GM12872 (cell line): Measurements from ENCODE around the gene LBX1.

Experiments
- TF ChIP-seq, protein P1 (sequence below): IDR thresholded peaks from 3 replicates; pipeline ENCODE4 v1.5.1; 2011; ENCODE audit warnings: low read depth, mild to moderate bottlenecking, low read length, moderate library complexity; ENCODE audit not compliant: insufficient read depth

Gene LBX1

DNA sequence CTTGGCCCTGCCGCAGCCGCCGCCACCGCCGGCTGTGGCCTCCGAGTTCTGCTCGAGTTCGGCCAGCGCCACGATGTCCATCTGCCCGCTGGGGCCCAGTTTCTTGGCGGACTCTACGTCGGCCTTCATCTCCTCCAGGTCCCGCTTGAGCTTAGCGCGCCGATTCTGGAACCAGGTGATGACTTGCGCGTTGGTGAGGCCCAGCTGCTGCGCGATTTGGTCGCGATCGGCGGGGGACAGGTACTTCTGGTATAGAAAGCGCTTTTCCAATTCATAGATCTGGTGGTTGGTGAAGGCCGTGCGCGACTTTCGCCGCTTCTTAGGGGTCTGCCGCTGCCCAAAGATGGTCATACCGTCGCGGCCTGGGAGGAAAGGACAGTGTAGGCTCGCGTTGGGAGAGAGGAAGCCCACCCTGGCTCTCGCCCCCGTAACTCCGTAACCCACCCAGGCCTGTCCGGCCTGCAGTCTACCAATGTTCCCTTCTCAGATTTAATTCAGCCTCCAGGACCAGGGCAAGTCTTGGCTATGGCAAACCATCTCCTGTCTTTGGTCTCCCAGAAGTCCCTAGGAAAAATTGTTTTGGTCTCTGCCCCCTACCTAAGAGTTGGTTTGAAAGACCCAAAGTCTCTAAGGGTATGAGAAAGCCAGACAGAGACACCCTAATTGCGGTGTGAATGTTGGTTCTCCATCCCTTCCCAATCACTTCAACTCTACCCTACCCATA lies 1.7 kb downstream of the LBX1 start:
- TF ChIP-seq, protein P1, sequence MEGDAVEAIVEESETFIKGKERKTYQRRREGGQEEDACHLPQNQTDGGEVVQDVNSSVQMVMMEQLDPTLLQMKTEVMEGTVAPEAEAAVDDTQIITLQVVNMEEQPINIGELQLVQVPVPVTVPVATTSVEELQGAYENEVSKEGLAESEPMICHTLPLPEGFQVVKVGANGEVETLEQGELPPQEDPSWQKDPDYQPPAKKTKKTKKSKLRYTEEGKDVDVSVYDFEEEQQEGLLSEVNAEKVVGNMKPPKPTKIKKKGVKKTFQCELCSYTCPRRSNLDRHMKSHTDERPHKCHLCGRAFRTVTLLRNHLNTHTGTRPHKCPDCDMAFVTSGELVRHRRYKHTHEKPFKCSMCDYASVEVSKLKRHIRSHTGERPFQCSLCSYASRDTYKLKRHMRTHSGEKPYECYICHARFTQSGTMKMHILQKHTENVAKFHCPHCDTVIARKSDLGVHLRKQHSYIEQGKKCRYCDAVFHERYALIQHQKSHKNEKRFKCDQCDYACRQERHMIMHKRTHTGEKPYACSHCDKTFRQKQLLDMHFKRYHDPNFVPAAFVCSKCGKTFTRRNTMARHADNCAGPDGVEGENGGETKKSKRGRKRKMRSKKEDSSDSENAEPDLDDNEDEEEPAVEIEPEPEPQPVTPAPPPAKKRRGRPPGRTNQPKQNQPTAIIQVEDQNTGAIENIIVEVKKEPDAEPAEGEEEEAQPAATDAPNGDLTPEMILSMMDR: no peak

DNA sequence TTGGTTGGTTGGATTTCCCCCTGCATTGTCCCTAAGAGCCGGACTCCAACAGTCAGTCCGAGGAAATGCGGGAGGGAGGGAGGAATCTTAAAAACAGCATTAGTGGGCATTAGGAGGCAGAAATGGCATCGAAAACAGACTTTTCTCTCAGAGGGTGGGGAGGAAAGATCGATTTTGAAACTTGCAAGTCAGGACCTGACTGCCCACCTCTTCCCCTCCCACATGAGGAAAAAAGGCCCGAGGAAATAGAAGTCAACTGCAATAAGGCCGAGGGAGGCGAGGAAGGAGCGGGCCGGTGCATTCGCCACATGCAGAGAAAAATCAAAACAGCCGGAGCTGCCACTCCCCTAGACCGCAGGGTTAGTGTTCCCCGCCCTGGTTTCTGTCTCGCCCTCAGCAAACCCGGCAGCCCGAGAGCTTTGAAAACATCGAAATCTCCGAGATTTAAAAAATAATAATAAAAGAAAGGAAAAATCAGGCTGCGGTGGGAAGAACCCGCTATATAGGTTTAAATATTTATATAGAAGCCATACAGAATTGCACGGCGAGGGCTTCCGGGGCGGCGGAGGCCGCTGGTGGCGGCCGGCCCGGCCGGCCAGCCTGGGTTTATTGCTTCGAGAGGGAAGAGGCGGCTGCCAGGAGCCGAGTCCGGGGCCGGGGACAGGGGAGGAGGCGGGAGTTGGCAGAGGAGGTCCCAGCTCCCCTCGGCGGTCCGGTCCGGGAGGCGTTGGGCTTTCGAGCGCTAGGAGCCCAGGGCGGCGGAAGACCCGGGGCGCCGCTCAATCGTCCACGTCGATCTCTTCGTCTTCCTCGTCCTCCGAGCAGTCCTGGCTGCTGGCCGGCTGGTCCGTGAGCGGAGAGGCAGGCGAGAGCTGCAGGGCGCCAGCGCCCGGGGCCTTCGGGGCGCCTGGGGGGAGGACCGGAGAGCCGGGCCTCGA lies 2.5 kb downstream of the LBX1 start:
- TF ChIP-seq, protein P1: no peak

DNA sequence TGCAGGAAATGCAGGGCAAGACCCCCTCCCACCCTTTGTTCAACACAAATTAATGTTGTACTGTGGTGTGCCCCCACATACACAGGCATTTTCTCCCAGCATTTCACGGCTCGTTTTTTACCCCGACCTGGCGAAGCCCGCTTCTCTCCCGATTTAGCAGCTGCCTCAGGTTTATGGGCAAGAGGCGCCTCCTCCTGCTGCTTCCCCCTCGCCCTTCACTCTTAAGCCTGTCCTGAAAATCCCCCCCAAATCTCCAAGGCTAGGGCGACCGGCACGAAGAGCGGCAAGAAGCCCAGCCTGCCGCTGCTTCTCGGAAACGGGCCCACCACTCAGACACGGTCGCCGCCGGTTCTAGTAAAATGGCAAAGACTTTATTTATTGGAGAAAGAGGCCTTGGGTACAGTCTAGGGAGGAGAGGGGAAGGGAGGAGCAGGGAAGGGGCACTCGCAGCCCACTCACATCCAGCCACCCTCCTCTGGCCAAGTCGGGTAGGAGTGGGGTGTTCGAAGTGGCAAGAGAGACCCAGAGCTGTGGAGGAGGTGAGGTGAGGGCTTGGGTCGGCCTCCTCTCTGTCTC lies 3.3 kb downstream of the LBX1 start:
- TF ChIP-seq, protein P1: no peak

DNA sequence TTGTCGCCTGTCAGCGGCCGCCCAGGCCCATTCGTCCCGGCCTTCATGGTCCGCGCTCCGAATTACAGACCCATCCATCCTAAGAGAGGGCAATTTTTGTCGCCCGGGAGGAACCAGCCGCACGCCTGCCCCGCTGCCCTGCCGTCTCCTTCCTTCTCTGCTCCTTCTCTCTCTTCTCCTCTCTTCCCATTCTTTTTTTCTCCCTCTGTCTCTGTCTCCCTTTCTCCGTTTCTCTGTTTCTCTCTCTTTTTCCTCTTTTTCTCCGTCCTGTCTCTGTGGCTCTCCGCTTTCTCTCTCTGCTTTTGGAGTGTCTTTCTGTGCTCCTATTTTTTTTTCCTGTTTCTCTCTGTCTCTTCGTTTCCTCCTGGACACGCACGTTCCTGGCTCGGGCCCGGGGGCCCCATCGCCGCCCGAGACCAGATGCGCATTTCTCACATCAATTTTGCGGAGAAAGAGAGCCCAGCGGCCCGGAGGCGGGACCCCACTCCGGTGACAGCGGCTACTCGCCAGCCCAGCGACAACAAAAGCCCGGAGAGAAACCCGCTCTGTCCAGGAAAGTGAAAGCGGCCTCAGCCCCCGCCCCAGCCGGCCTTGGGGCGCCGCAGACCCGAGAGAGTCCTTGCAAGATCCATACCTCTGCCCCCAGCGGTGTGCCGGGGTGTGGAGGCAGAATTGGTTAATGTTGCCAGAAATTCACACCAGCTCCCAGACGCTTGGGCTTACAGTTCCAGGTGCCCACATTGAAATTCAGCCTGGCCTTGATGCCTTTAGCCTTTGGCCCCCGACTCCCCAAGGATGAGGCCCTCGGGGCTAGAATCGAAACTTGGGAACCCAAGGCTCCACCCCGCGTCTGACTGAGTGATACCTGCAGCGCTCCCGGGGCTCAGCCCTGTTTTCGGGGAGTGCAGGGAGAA lies 4.1 kb downstream of the LBX1 start:
- TF ChIP-seq, protein P1: 0 out of 3 replicates have a peak, but pooled peaks have one; percentile 22

DNA sequence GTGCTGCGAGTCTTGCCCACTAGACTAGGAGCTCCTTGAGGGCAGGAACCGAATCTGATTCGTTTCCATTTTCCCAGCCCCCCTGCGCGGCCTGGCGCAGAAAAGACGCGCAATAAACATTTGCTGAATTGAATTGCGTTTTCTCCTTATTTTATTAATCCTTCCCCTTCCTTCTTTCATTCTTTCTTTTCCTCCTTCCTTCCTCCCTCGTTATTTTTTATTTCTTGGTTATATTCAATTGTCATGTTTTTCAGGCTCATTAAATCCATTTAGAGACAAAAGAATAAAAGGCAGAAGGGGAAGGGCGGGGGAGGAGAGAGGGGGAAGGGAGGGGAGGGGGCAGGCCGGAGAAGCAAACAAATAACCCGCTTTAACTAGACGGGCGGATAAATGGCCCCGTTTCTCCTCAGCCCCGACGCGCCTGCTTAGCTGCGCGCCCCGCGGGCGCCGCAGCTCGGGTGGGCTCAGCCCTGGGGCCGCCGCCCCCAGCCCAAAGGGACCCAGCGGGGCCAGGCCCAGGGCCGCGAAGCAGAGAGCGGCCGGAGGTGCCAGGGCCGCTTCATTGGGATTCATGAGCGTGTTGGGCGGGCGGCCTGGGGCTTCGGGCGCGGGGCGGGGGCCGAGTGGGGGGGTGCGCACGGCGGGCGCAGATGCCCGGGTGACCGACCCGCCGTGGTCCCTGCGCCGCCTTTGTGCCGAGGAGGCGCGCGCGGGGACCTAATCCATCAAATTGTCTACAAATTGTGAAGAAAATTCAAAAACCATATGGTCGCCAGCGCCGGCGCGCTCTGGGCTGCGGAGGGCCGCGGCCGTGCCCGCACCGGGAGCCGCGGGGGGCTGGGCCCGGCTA lies 5.0 kb downstream of the LBX1 start:
- TF ChIP-seq, protein P1: no peak

DNA sequence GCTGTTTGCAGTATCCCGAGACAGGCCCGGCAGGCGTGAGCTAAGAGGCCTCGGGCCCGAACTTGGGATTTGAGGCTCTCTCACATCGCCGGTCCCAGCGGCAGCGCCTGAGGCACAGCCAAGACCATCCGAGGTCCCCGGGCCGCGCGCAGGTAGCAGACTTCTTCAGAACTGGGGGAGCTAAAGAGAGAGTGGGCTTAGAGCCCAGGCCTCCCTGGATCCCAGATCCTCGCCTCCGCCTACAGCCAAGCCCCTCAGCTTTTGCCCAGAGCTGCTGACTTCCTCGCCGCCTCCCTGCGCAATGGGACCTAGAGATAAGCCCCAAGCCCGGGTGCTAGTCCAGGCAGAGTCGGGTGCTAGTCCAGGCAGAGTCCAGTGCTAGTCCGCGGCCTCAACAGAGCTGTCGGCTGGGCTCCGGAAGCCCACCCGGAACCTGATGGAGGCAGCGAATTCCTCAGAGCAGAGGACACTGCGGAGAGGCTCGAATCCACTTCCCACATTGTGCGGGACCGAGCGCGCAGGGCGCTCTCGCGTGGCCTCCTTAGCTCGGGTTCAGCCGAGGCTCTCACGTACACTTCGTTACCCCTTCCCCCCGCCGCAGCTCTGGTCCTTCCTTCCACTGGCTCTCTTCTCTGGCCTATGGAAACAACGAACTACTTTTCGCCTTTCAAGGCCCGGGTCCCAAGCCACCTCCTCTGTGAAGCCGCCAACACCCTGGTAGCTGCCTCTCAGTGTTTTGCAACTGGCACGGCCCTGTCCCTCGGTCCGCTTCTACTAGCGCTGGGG lies 5.8 kb downstream of the LBX1 start:
- TF ChIP-seq, protein P1: no peak
